BLaER1 treated with 17β-estradiol and CSF1 and Interleukin-3, amounts not matched to agents 10 nM and 100 nM (cell line): Measurements from ENCODE around the gene HACD4.

Experiments
- H3K27ac ChIP-seq, 11 experiments: shearing (Covaris generic); formaldehyde crosslinking; 2 replicates each; pipeline ENCODE4 v1.8.1; 2022
- H3K27me3 ChIP-seq, 11 experiments: shearing (Covaris generic); formaldehyde crosslinking; 2 replicates each; pipeline ENCODE4 v1.8.1; 2022
- H3K36me3 ChIP-seq, 11 experiments: shearing (Covaris generic); formaldehyde crosslinking; 2 replicates each; pipeline ENCODE4 v1.8.1; 2022
- H3K4me1 ChIP-seq, 10 experiments: shearing (Covaris generic); formaldehyde crosslinking; 2 replicates each; pipeline ENCODE4 v1.8.1; 2022
- H3K4me2 ChIP-seq, 11 experiments: shearing (Covaris generic); formaldehyde crosslinking; 2 replicates each; pipeline ENCODE4 v1.8.1; 2022
- H3K4me3 ChIP-seq, 10 experiments: shearing (Covaris generic); formaldehyde crosslinking; 2 replicates each; pipeline ENCODE4 v1.8.1; 2022
- H3K9ac ChIP-seq, 11 experiments: shearing (Covaris generic); formaldehyde crosslinking; 2 replicates each; pipeline ENCODE4 v1.8.1; 2022
- H3K9me3 ChIP-seq, 11 experiments: shearing (Covaris generic); formaldehyde crosslinking; replicated peaks in 1 of 11; 2 replicates each; pipeline ENCODE4 v1.8.1; 2022
- H4K20me1 ChIP-seq, 11 experiments: shearing (Covaris generic); formaldehyde crosslinking; 2 replicates each; pipeline ENCODE4 v1.8.1; 2022
- Cebpa-rat ChIP-seq, 11 experiments: shearing (Covaris generic); IDR thresholded peaks; 2 replicates each; pipeline ENCODE4 v1.8.1; 2022

The HACD4 gene

GRCh38 chr9:20972684-20973083, 58.8 kb downstream of the HACD4 start:
- Histone ChIP-seq H3K27me3 (no peaks in the 10 kb centered on the region), H3K4me2 (0 out of 22 replicates have a peak overlapping the region, but pooled peaks of 1 of the 11 experiments have one; percentile 2), H3K27ac (peak overlapping the region in 5 of 11 experiments; percentile 69 to 76 (median 71); a peak in 10 of 22 replicates), H4K20me1 (no peaks in the 10 kb centered on the region), H3K9ac (no peak overlapping the region), H3K4me3 (peak overlapping the region in 5 of 10 experiments; percentile 9 to 43 (median 16); a peak in 5 of 20 replicates), H3K36me3 (peaks cover 6 to 25% (median 10%) of the 10 kb centered on the region in 11 experiments; a peak in 17 of 22 replicates), H3K9me3 (peaks cover 15 to 80% (median 55%) of the 10 kb centered on the region in 11 experiments), H3K4me1 (peaks cover 0 to 7% (median 0%) of the 10 kb centered on the region in 10 experiments; a peak in 5 of 20 replicates)
- TF ChIP-seq Cebpa-rat (IDR thresholded peaks at IDR 0.05): no peak

DNA sequence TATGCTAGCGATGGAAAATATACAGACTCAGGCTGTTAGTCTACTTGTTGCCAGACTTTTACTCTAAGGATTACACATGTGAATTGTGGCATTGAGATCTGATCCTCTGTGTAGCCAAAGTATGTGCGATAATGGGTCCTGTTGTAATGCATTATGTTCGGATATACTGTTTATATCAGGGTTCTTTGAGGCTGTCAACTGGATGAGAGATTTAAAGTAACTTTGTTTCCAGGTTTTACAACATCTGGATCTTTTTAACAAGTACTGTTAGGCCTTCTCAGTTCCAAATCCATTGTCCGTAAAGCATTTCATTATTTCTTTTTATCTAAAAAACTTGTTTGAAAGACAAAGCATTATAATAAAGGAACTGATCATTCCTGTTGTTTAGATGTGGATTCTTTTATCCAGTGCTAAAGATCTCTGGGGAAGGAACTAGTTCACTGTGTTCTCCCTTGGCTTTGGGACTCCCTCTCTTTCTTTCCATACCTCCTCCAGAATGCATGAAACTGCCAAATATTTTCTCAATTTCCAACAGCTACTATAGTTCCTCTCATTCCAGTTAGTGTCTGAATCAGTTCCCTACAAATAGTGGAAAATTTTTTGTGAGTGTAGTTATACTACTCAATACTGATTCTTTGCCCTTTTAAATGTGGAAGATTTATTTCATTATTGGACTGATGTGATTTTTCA, 68.8 kb downstream of the HACD4 start:
- Histone ChIP-seq H3K27ac (no peak overlapping the region), H4K20me1 (no peaks in the 10 kb centered on the region)

GRCh38 chr9:20950707-20951106, 80.7 kb downstream of the HACD4 start:
- Histone ChIP-seq H3K4me1 (no peaks in the 10 kb centered on the region), H3K4me3 (no peak overlapping the region), H3K36me3 (peaks cover 4 to 44% (median 26%) of the 10 kb centered on the region in 11 experiments; a peak in 17 of 22 replicates), H4K20me1 (no peaks in the 10 kb centered on the region), H3K27ac (no peak overlapping the region), H3K9me3 (no peaks in the 10 kb centered on the region), H3K27me3 (no peaks in the 10 kb centered on the region), H3K4me2 (no peak overlapping the region), H3K9ac (no peak overlapping the region)
- no peak for TF ChIP-seq Cebpa-rat (IDR thresholded peaks at IDR 0.05)

More for the DNA sequence above, 68.8 kb downstream of the HACD4 start:
- Histone ChIP-seq H3K36me3 (peaks cover 0 to 34% (median 0%) of the 10 kb centered on the region in 11 experiments; a peak in 3 of 22 replicates), H3K27me3 (no peaks in the 10 kb centered on the region), H3K9ac (no peak overlapping the region), H3K9me3 (peaks cover 0 to 5% (median 0%) of the 10 kb centered on the region in 11 experiments; a peak in 2 of 22 replicates), H3K4me2 (no peak overlapping the region), H3K4me3 (no peak overlapping the region), H3K4me1 (no peaks in the 10 kb centered on the region)
- no peak for TF ChIP-seq Cebpa-rat (IDR thresholded peaks at IDR 0.05)
